SH-SY5Y (cell line): ENCODE measurements around the gene MGAT5.

Experiments used
- GATA2 ChIP-seq: IDR thresholded peaks from 2 replicates; pipeline ENCODE4 v1.6.1; 2011; ENCODE audit warnings: mild to moderate bottlenecking, low read depth, low read length
- GATA3 ChIP-seq: IDR thresholded peaks from 2 replicates; pipeline ENCODE4 v1.6.1; 2011; ENCODE audit warnings: low read depth, mild to moderate bottlenecking, low read length, moderate library complexity

- TF ChIP-seq GATA2 (no peak), GATA3 (no peak)
These were observed 215.7 kb downstream of the MGAT5 start for GRCh38 chr2:134469516-134470115.
